MM.1S (cell line): Measurements from ENCODE around the gene POLE.

Experiments used
- DNase-seq: peaks from one replicate; pipeline ENCODE4 v3.0.0-alpha.2; 2015
- H2AFZ ChIP-seq: fragments of 300-600 bp; sonication (generic); 2 replicates; pipeline ENCODE4 v1.6.0; 2016; ENCODE audit warnings: antibody characterized with exemption, low read length
- H3F3A ChIP-seq: fragments of 300-600 bp; sonication (generic); 2 replicates; pipeline ENCODE4 v1.6.1; 2016; ENCODE audit warnings: mild to moderate bottlenecking, antibody characterized with exemption, low read length, moderate library complexity, mixed read lengths; ENCODE audit not compliant: insufficient read depth
- H3K27ac ChIP-seq: fragments of 300-600 bp; sonication (generic); 2 replicates; pipeline ENCODE4 v1.5.1; 2016; ENCODE audit warnings: mild to moderate bottlenecking, low read length
- H3K27me3 ChIP-seq: fragments of 300-600 bp; sonication (generic); replicated peaks from 2 replicates; pipeline ENCODE4 v1.6.0; 2016; ENCODE audit warnings: low read length; ENCODE audit not compliant: insufficient read depth
- H3K36me3 ChIP-seq: fragments of 300-600 bp; sonication (generic); replicated peaks from 2 replicates; pipeline ENCODE4 v1.6.1; 2016; ENCODE audit warnings: mild to moderate bottlenecking, low read length, mixed read lengths; ENCODE audit not compliant: insufficient read depth
- H3K4me1 ChIP-seq: fragments of 300-600 bp; sonication (generic); 2 replicates; pipeline ENCODE4 v1.6.1; 2016; ENCODE audit warnings: low read length, mixed read lengths
- H3K4me2 ChIP-seq: fragments of 300-600 bp; sonication (generic); 2 replicates; pipeline ENCODE4 v1.6.0; 2016; ENCODE audit warnings: low read depth, low read length
- H3K4me3 ChIP-seq: fragments of 300-600 bp; sonication (generic); 2 replicates; pipeline ENCODE4 v1.5.1; 2016; ENCODE audit warnings: low read length, mixed read lengths
- H3K79me2 ChIP-seq: fragments of 300-600 bp; sonication (generic); 2 replicates; pipeline ENCODE4 v1.6.1; 2016; ENCODE audit warnings: mixed run types, low read length, mixed read lengths
- H3K9ac ChIP-seq: fragments of 300-600 bp; sonication (generic); 2 replicates; pipeline ENCODE4 v1.6.1; 2016; ENCODE audit warnings: low read length, mixed read lengths
- H3K9me2 ChIP-seq: fragments of 300-600 bp; sonication (generic); replicated peaks from 2 replicates; pipeline ENCODE4 v1.6.1; 2016; ENCODE audit warnings: mild to moderate bottlenecking, low read length, mixed read lengths; ENCODE audit not compliant: insufficient read depth
- H3K9me3 ChIP-seq: fragments of 300-600 bp; sonication (generic); replicated peaks from 2 replicates; pipeline ENCODE4 v1.6.1; 2016; ENCODE audit warnings: mild to moderate bottlenecking, low read length, mixed read lengths; ENCODE audit not compliant: insufficient read depth
- H4K20me1 ChIP-seq: fragments of 300-600 bp; sonication (generic); 2 replicates; pipeline ENCODE4 v1.6.1; 2016; ENCODE audit warnings: mild to moderate bottlenecking, low read length, moderate library complexity, mixed read lengths; ENCODE audit not compliant: insufficient read depth
- EZH2 ChIP-seq: fragments of 300-600 bp; sonication (generic); optimal IDR thresholded peaks from 2 replicates; pipeline ENCODE3; 2017; ENCODE audit warnings: low read depth, mild to moderate bottlenecking, antibody characterized with exemption, low read length, mixed read lengths
- EZH2phosphoT487 ChIP-seq: fragments of 300-600 bp; sonication (generic); IDR thresholded peaks from 2 replicates; pipeline ENCODE4 v1.6.1; 2018; ENCODE audit warnings: antibody characterized with exemption, low read length
- TF ChIP-seq, protein P1 (sequence below): fragments of 300-600 bp; sonication (generic); IDR thresholded peaks from 2 replicates; pipeline ENCODE4 v1.5.1; 2016; ENCODE audit warnings: antibody characterized with exemption, low read length, mixed read lengths

The POLE gene

DNA sequence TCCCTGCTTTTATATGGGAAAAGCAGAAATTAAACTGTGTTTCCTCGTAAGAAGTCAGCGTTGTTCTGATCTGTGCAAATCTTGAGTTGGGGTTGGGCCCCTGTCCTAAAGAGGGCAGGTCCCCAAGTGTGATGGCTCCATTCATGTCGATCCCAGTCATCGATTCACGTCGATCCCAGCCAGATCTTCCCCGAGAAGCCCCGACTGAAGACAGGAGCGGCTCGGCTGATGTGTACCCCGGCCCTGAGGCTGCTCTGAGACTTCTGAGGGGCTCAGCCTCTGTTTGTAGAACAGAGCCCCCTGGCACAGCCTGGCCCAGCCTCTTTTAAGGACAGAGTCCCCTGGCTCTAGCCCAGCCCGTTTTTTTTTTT lies 32.8 kb upstream of the POLE start:
- Histone ChIP-seq H3K79me2 (no peaks in the 10 kb centered on the region), H3K4me3 (no peak overlapping the region), H3K9me3 (no peaks in the 10 kb centered on the region), H4K20me1 (no peaks in the 10 kb centered on the region), H3K4me1 (no peaks in the 10 kb centered on the region), H3K27ac (no peak overlapping the region), H3K9ac (no peak overlapping the region), H3K36me3 (no peaks in the 10 kb centered on the region; the same call in 1 of the 2 replicates), H2AFZ (no peak overlapping the region), H3K4me2 (no peak overlapping the region), H3K9me2 (no peaks in the 10 kb centered on the region), H3F3A (no peaks in the 10 kb centered on the region), H3K27me3 (no peaks in the 10 kb centered on the region)
- TF ChIP-seq EZH2phosphoT487 (no peak), EZH2 (no peak)
- TF ChIP-seq, protein P1, sequence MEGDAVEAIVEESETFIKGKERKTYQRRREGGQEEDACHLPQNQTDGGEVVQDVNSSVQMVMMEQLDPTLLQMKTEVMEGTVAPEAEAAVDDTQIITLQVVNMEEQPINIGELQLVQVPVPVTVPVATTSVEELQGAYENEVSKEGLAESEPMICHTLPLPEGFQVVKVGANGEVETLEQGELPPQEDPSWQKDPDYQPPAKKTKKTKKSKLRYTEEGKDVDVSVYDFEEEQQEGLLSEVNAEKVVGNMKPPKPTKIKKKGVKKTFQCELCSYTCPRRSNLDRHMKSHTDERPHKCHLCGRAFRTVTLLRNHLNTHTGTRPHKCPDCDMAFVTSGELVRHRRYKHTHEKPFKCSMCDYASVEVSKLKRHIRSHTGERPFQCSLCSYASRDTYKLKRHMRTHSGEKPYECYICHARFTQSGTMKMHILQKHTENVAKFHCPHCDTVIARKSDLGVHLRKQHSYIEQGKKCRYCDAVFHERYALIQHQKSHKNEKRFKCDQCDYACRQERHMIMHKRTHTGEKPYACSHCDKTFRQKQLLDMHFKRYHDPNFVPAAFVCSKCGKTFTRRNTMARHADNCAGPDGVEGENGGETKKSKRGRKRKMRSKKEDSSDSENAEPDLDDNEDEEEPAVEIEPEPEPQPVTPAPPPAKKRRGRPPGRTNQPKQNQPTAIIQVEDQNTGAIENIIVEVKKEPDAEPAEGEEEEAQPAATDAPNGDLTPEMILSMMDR = no peak
- DNase-seq = no peak

DNA sequence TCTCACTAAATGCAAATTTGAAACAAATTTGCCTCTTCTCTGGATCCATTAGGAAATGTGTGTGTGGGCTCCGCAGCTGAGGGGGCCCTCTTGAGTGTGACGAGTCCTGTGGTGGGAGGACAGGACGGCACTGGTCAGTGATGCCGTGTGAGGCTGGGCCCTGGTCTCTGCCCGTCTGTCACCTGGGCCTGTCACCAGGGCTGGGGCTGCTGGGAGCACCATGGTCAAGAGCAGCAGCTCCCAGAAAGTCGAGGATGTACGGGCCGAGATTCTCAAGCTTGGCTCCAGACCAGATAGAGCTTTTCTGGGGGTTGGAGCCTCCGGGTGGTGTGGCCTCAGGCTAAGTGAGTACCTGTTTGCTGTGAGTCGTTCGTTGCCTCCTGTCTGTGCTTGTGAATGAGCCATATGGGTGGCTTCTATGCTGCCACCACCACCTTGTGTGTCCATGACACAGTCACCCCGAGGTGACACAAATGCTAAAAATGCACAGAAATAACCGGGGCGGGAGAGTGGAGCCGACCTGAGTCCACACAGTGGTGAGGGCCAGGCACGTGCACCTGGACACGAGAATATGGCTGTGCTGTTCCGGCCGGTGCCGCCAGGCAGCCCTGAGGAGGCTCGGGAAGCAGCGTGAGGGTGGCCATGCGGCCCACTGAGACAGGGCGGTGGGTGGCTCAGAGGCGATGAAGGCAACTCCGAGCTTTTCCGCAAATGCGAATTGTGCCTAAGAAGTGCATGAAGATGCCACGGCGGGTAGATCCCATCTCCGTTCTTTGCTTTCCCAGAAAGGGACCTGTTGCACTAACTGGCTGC lies 32.2 kb upstream of the POLE start:
- no peaks in the 10 kb centered on the region for H3K9me2 ChIP-seq
- no peaks in the 10 kb centered on the region; the same call in 1 of the 2 replicates for H3K36me3 ChIP-seq
- H3K27ac ChIP-seq = no peak overlapping the region
- no peaks in the 10 kb centered on the region for H3K9me3 ChIP-seq
- no peaks in the 10 kb centered on the region for H3K27me3 ChIP-seq
- no peak for TF ChIP-seq EZH2
- TF ChIP-seq, protein P1 = no peak
- TF ChIP-seq EZH2phosphoT487 = no peak
- H3K4me2 ChIP-seq = no peak overlapping the region
- peaks cover 5% of the 10 kb centered on the region; the same call in 1 of the 2 replicates for H3K79me2 ChIP-seq
- H3K4me1 ChIP-seq = no peaks in the 10 kb centered on the region
- no peak for DNase-seq
- H4K20me1 ChIP-seq = no peaks in the 10 kb centered on the region
- no peak overlapping the region for H2AFZ ChIP-seq
- H3K4me3 ChIP-seq = no peak overlapping the region
- no peaks in the 10 kb centered on the region for H3F3A ChIP-seq
- no peak overlapping the region for H3K9ac ChIP-seq

DNA sequence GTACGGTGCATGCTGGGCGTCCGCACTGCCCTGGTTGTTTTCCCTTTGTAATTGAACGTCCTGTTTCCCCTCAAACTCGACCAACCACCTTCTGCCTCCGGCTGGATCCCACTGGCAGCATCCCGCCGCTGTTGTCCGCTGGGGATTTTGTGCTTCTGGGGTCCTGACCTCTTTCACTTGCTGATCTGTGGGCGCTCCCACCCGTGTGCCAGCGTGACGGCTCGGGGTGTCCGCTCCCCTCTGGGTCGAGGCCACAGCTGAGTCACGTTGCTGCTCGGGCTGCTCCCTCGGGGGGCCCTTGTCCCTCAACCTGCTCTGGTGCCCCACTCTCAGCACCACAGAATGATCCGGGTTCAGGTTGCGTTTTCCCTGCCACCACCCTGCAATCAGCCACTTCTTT lies 31.5 kb upstream of the POLE start:
- no peaks in the 10 kb centered on the region for H3K9me2 ChIP-seq
- no peaks in the 10 kb centered on the region for H3K27me3 ChIP-seq
- H2AFZ ChIP-seq = no peak overlapping the region
- no peak overlapping the region for H3K4me3 ChIP-seq
- no peak overlapping the region for H3K27ac ChIP-seq
- H3K4me1 ChIP-seq = no peaks in the 10 kb centered on the region
- no peaks in the 10 kb centered on the region for H4K20me1 ChIP-seq
- H3K4me2 ChIP-seq = no peak overlapping the region
- TF ChIP-seq EZH2 (no peak), EZH2phosphoT487 (no peak)
- TF ChIP-seq, protein P1 = no peak
- H3K9ac ChIP-seq = no peak overlapping the region
- H3K9me3 ChIP-seq = no peaks in the 10 kb centered on the region
- no peaks in the 10 kb centered on the region; the same call in 1 of the 2 replicates for H3K36me3 ChIP-seq
- peaks cover 8% of the 10 kb centered on the region; the same call in 1 of the 2 replicates for H3K79me2 ChIP-seq
- no peak for DNase-seq
- H3F3A ChIP-seq = no peaks in the 10 kb centered on the region
